Measurements from ENCODE around the gene PCDHA2. TPM values are rescaled to one million over a fixed set of nuclear protein-coding genes. Genes with fewer than 3 reads are reported as not detected.
"Not testable (repeated sequence)": the region's sequence is repeated elsewhere in the genome, so short reads cannot be mapped to it uniquely, and the experiment has no call there.

PCDHA2 gene
- total RNA-seq, 2 experiments from 2014 or later = not detected

- POLR2A ChIA-PET = no interaction called here
- Mint-ChIP-seq H3K27me3 (peaks cover 5% of the 10 kb centered on the region), H3K36me3 (ENCODE audit: low read depth) (peaks cover 8% of the 10 kb centered on the region), H3K27ac (no peak overlapping the region), H3K4me3 (no peak overlapping the region), H3K9me3 (peaks cover 20% of the 10 kb centered on the region), H3K4me1 (no peaks in the 10 kb centered on the region)
- CTCF ChIA-PET = no interaction called here
- DNase-seq = no peak
These were observed 33.7 kb downstream of the PCDHA2 start for GRCh38 chr5:140828362-140828737.

- H3K4me3 Mint-ChIP-seq, DNase-seq, H3K27me3 Mint-ChIP-seq, CTCF ChIA-PET, H3K4me1 Mint-ChIP-seq, POLR2A ChIA-PET, H3K27ac Mint-ChIP-seq: not testable (repeated sequence)
- Mint-ChIP-seq H3K36me3 (ENCODE audit: low read depth) (peaks cover 13% of the 10 kb centered on the region), H3K9me3 (peaks cover 26% of the 10 kb centered on the region)
These were observed 35.2 kb downstream of the PCDHA2 start for GRCh38 chr5:140829511-140830501.

GRCh38 chr5:140833993-140834392 lies 39.3 kb downstream of the PCDHA2 start, which contains the start of gene PCDHA7:
Gene PCDHA7 (plus strand): TSS chr5:140834269. CDS start chr5:140834384, 115 bp downstream.
- no peak for DNase-seq
- peaks cover 5% of the 10 kb centered on the region for H3K27me3 Mint-ChIP-seq
- H3K4me1 Mint-ChIP-seq = no peaks in the 10 kb centered on the region
- peaks cover 4% of the 10 kb centered on the region for H3K36me3 Mint-ChIP-seq (ENCODE audit: low read depth)
- ChIA-PET POLR2A (no interaction called here), CTCF (no interaction called here)
- H3K4me3 Mint-ChIP-seq = no peak within 1 kb of the TSS
- no peak within 1 kb of the TSS for H3K27ac Mint-ChIP-seq
- H3K9me3 Mint-ChIP-seq = peaks cover 15% of the 10 kb centered on the region

- H3K4me1 Mint-ChIP-seq; CTCF ChIA-PET; POLR2A ChIA-PET; H3K4me3 Mint-ChIP-seq; DNase-seq; H3K36me3 Mint-ChIP-seq (ENCODE audit: low read depth); H3K27me3 Mint-ChIP-seq; H3K27ac Mint-ChIP-seq: not testable (repeated sequence)
- peaks cover 13% of the 10 kb centered on the region for H3K9me3 Mint-ChIP-seq
These were observed 39.9 kb downstream of the PCDHA2 start for GRCh38 chr5:140834439-140835008.

- POLR2A ChIA-PET = no interaction called here
These were observed 41.2 kb downstream of the PCDHA2 start for GRCh38 chr5:140835622-140836510.

GRCh38 chr5:140840978-140841962 lies 46.6 kb downstream of the PCDHA2 start, which contains the start of gene PCDHA8:
Gene PCDHA8 (plus strand): TSS chr5:140841187. CDS start chr5:140841322, 135 bp downstream.
- Mint-ChIP-seq H3K36me3 (ENCODE audit: low read depth) (peaks cover 5% of the 10 kb centered on the region), H3K4me3 (no peak within 1 kb of the TSS), H3K27ac (no peak within 1 kb of the TSS), H3K4me1 (no peaks in the 10 kb centered on the region), H3K27me3 (no peaks in the 10 kb centered on the region), H3K9me3 (peaks cover 13% of the 10 kb centered on the region)
- ChIA-PET POLR2A (no interaction called here), CTCF (interaction anchor here (0.8 to 1.0 kb wide), 2 partner anchors 12 to 200 kb away, joined by 4 to 6 read pairs; no protein-coding TSS in a partner anchor)
- DNase-seq = no peak

More at GRCh38 chr5:140835622-140836510, 41.2 kb downstream of the PCDHA2 start:
- no peak for DNase-seq
- Mint-ChIP-seq H3K27me3 (peaks cover 5% of the 10 kb centered on the region), H3K36me3 (ENCODE audit: low read depth) (peaks cover 4% of the 10 kb centered on the region), H3K4me3 (no peak overlapping the region), H3K27ac (no peak overlapping the region), H3K9me3 (peaks cover 16% of the 10 kb centered on the region), H3K4me1 (no peaks in the 10 kb centered on the region)
- CTCF ChIA-PET = no interaction called here

- no peak overlapping the region for H3K27ac Mint-ChIP-seq
- DNase-seq = no peak
- no peak overlapping the region for H3K4me3 Mint-ChIP-seq
- ChIA-PET POLR2A (no interaction called here), CTCF (no interaction called here)
- no peaks in the 10 kb centered on the region for H3K4me1 Mint-ChIP-seq
- peaks cover 5% of the 10 kb centered on the region for H3K36me3 Mint-ChIP-seq (ENCODE audit: low read depth)
- no peaks in the 10 kb centered on the region for H3K27me3 Mint-ChIP-seq
- H3K9me3 Mint-ChIP-seq = peaks cover 13% of the 10 kb centered on the region
These were observed 48.4 kb downstream of the PCDHA2 start for GRCh38 chr5:140842798-140843733.

Other genes starting within 250 kb of the PCDHA2 start
- 10 to 100 TPM in 1 of 2 experiments, 1 to 10 TPM in 1; 8.0 to 11.6 TPM for gene EIF4EBP3, start 247.2 kb upstream of the PCDHA2 start, total RNA-seq
- 10 to 100 TPM; 37.4 to 38.3 TPM for gene SRA1, start 237.4 kb upstream of the PCDHA2 start, total RNA-seq
- 10 to 100 TPM; 23.7 to 27.5 TPM for gene APBB3, start 230.3 kb upstream of the PCDHA2 start, total RNA-seq
- 10 to 100 TPM; 78.9 to 82.1 TPM for gene SLC35A4, start 230.0 kb upstream of the PCDHA2 start, total RNA-seq
- gene CD14, start 161.7 kb upstream of the PCDHA2 start, total RNA-seq = under 1 TPM; 0.23 to 0.38 TPM
- 10 to 100 TPM; 28.9 to 29.0 TPM for gene TMCO6, start 155.4 kb upstream of the PCDHA2 start, total RNA-seq
- 10 to 100 TPM; 73.0 to 83.8 TPM for gene NDUFA2, start 147.2 kb upstream of the PCDHA2 start, total RNA-seq
- 100 to 1,000 TPM; 123 to 126 TPM for gene IK, start 147.0 kb upstream of the PCDHA2 start, total RNA-seq
- gene WDR55, start 129.9 kb upstream of the PCDHA2 start, total RNA-seq = 10 to 100 TPM; 35.0 to 35.2 TPM
- 1 to 10 TPM; 2.2 to 2.5 TPM for gene DND1, start 121.3 kb upstream of the PCDHA2 start, total RNA-seq
- 10 to 100 TPM; 66.0 to 70.2 TPM for gene HARS1, start 103.5 kb upstream of the PCDHA2 start, total RNA-seq
- 10 to 100 TPM; 30.6 to 34.7 TPM for gene HARS2, start 103.4 kb upstream of the PCDHA2 start, total RNA-seq
- 10 to 100 TPM; 52.0 to 52.7 TPM for gene ZMAT2, start 94.4 kb upstream of the PCDHA2 start, total RNA-seq
- not detected for gene PCDHA1, start 8.7 kb upstream of the PCDHA2 start, total RNA-seq
- gene PCDHA3, start 6.2 kb downstream of the PCDHA2 start, total RNA-seq = not detected
- not detected for gene PCDHA4, start 12.2 kb downstream of the PCDHA2 start, total RNA-seq
- gene PCDHA5, start 26.8 kb downstream of the PCDHA2 start, total RNA-seq = not detected
- gene PCDHA6, start 33.1 kb downstream of the PCDHA2 start, total RNA-seq = not detected
- not detected for gene PCDHA7, start 39.4 kb downstream of the PCDHA2 start, total RNA-seq
- not detected for gene PCDHA8, start 46.3 kb downstream of the PCDHA2 start, total RNA-seq
- not detected for gene PCDHA9, start 53.5 kb downstream of the PCDHA2 start, total RNA-seq
- not detected for gene PCDHA10, start 61.0 kb downstream of the PCDHA2 start, total RNA-seq
- gene PCDHA11, start 74.1 kb downstream of the PCDHA2 start, total RNA-seq = not detected
- not detected for gene PCDHA12, start 80.5 kb downstream of the PCDHA2 start, total RNA-seq
- not detected for gene PCDHA13, start 87.3 kb downstream of the PCDHA2 start, total RNA-seq
- not detected for gene PCDHAC1, start 131.4 kb downstream of the PCDHA2 start, total RNA-seq
- gene PCDHAC2, start 171.6 kb downstream of the PCDHA2 start, total RNA-seq = not detected